Testis (tissue), 3 donors: ENCODE results near the gene RPL36. TPM values are rescaled to one million over a fixed set of nuclear protein-coding genes. Genes with fewer than 3 reads are reported as not detected.
A peak's percentile ranks its signal among the peaks of the same experiment; 100 is the strongest.

Source experiments
- DNase-seq: peaks from one replicate; pipeline ENCODE4 v3.0.0-alpha.2; 2019
- H3K27ac ChIP-seq, 2 donors: fragments of 200-600 bp; sonication (generic); one replicate each; pipeline ENCODE4 v1.5.1; 2019
- H3K27me3 ChIP-seq: fragments of 200-600 bp; sonication (generic); one replicate; pipeline ENCODE4 v1.5.1; 2019
- H3K36me3 ChIP-seq: fragments of 200-600 bp; sonication (generic); one replicate; pipeline ENCODE4 v1.5.1; 2017; ENCODE audit warnings: low read depth; ENCODE audit errors: missing control alignments
- H3K4me1 ChIP-seq: fragments of 200-600 bp; sonication (generic); one replicate; pipeline ENCODE4 v1.5.1; 2019
- H3K4me3 ChIP-seq, 2 donors: fragments of 200-600 bp; sonication (generic); one replicate each; pipeline ENCODE4 v1.5.1; 2017 to 2019
- H3K9me3 ChIP-seq: fragments of 200-600 bp; sonication (generic); one replicate; pipeline ENCODE4 v1.5.1; 2017
- CTCF ChIP-seq, 3 experiments: fragments of 450-650 bp in 2 of 3; fragments of 200-600 bp in 1 of 3; sonication (generic) in 1 of 3; IDR thresholded peaks; one replicate each; pipeline ENCODE4 v1.5.1; 2016 to 2019; ENCODE audit warnings: antibody characterized with exemption in 3 of 3, mild to moderate bottlenecking in 2 of 3, moderate library complexity in 1 of 3
- POLR2A ChIP-seq: fragments of 450-650 bp; IDR thresholded peaks from one replicate; pipeline ENCODE4 v1.6.1; 2017; ENCODE audit warnings: antibody characterized with exemption, mild to moderate bottlenecking, moderate library complexity
- WGBS, 2 donors: methylation state at CpG; one replicate each; pipeline ENCODE4 v1.1.5; 2018; 5-methylcytosine and 5-hydroxymethylcytosine counted together
- intact Hi-C: fragments of 100-400 bp; cut with DNase I; formaldehyde crosslinking; loops from one replicate; pipeline ENCODE4 v1.15.1; 2023; ENCODE audit warnings: low total_unique reads
- polyA plus RNA-seq: library from polyadenylated mRNA; stranded (reverse); fragments of 350-450 nt; fragmentation: Illumina TruSeq; extraction: RNeasy Lipid Tissue Mini Kit (QIAGEN cat#74804); gene quantifications from one replicate; pipeline ENCODE4 v1.2.3, GENCODE V29; 2014; ENCODE audit warnings: low read depth, low replicate concordance; ENCODE audit not compliant: insufficient read depth
- total RNA-seq, 2 donors: library from RNA; depleted of rRNA; stranded (reverse); fragments of >200 nt; gene quantifications; one replicate each; pipeline ENCODE4 v1.2.3, GENCODE V29; 2016

Gene RPL36
- total and polyA plus RNA-seq, 3 donors from 2014 or later, result 331 to 531 (median 497) TPM

- intact Hi-C loops, result no loop called here
- no peaks in the 10 kb centered on the region for H3K9me3 ChIP-seq
- peak overlapping the region; percentile 70 to 87 for H3K27ac ChIP-seq
- no peak for TF ChIP-seq CTCF (IDR thresholded peaks at IDR 0.05)
- no peak for TF ChIP-seq POLR2A
- DNase-seq, result no peak
- WGBS, 2 donors, result 16 to 18% methylated on average over 13 to 26 of the region's 26 CpGs
- peaks cover 10% of the 10 kb centered on the region for H3K4me1 ChIP-seq
- H3K4me3 ChIP-seq, result peak overlapping the region; percentile 70 to 94
- no peaks in the 10 kb centered on the region for H3K27me3 ChIP-seq
- no peaks in the 10 kb centered on the region for H3K36me3 ChIP-seq
These were observed 10.6 kb upstream of the RPL36 start for GRCh38 chr19:5679289-5680083.

GRCh38 chr19:5680084-5680436 lies 10.0 kb upstream of the RPL36 start:
- intact Hi-C loops, result no loop called here
- 0 to 1% methylated on average over 8 to 23 of the region's 23 CpGs for WGBS, 2 donors
- Histone ChIP-seq H3K27me3 (no peaks in the 10 kb centered on the region), H3K36me3 (no peaks in the 10 kb centered on the region), H3K27ac (peak overlapping the region; percentile 70 to 87), H3K9me3 (no peaks in the 10 kb centered on the region), H3K4me3 (peak overlapping the region; percentile 70 to 94), H3K4me1 (peaks cover 10% of the 10 kb centered on the region)
- no peak for DNase-seq
- TF ChIP-seq POLR2A (no peak), CTCF (IDR thresholded peaks at IDR 0.05) (no peak)

- H3K4me3 ChIP-seq, result peak within 1 kb of the TSS; percentile 70 to 94
- H3K36me3 ChIP-seq, result no peaks in the 10 kb centered on the region
- H3K9me3 ChIP-seq, result no peaks in the 10 kb centered on the region
- H3K27me3 ChIP-seq, result no peaks in the 10 kb centered on the region
- TF ChIP-seq POLR2A (no peak), CTCF (IDR thresholded peaks at IDR 0.05) (peak in 2 of 3 experiments; percentile 1 to 24)
- DNase-seq, result peak; percentile 100
- H3K4me1 ChIP-seq, result peaks cover 10% of the 10 kb centered on the region
- WGBS, 2 donors, result 1 to 3% methylated on average over 14 to 93 of the region's 94 CpGs
- intact Hi-C loops, result no loop called here
- H3K27ac ChIP-seq, result peak within 1 kb of the TSS; percentile 70 to 87
These were observed 9.4 kb upstream of the RPL36 start, which contains the start of the genes HSD11B1L and MICOS13 for GRCh38 chr19:5680437-5681368. Gene HSD11B1L (plus strand): TSS chr19:5681027. CDS start chr19:5684833, 3,806 bp downstream. Gene MICOS13 (minus strand): TSS chr19:5680516. CDS start chr19:5680486, 30 bp downstream.

- Histone ChIP-seq H3K4me3 (peak overlapping the region; percentile 70 to 94), H3K27me3 (no peaks in the 10 kb centered on the region), H3K4me1 (peaks cover 13% of the 10 kb centered on the region), H3K9me3 (no peaks in the 10 kb centered on the region), H3K36me3 (no peaks in the 10 kb centered on the region), H3K27ac (no peak overlapping the region)
- TF ChIP-seq POLR2A (no peak), CTCF (IDR thresholded peaks at IDR 0.05) (no peak)
- DNase-seq, result no peak
- WGBS, 2 donors, result 46 to 51% methylated on average over 17 of the region's 17 CpGs
- intact Hi-C loops, result no loop called here
These were observed 8.5 kb upstream of the RPL36 start for GRCh38 chr19:5681391-5682106.
